ENCODE data around the gene TKTL1.

GRCh38 chrX:154351183-154352011, 55.8 kb downstream of the TKTL1 start:
- TF ChIP-seq CTCF (IDR thresholded peaks at IDR 0.05) (no peak), EZH2phosphoT487 (IDR thresholded peaks at IDR 0.05) (no peak)

Measured in neural progenitor cell (in vitro differentiated cells).